Hepatocyte (in vitro differentiated cells): Measurements from ENCODE around the gene WNT7A. TPM values are rescaled to one million over a fixed set of nuclear protein-coding genes. Genes with fewer than 3 reads are reported as not detected.

ENCODE experiments used
- DNase-seq: peaks from one replicate; pipeline ENCODE4 v3.0.0-alpha.2; 2016; ENCODE audit warnings: low spot score
- H2AFZ ChIP-seq: fragments of 200-600 bp; sonication (generic); 2 replicates; pipeline ENCODE4 v1.6.0; 2016; ENCODE audit warnings: antibody characterized with exemption, mild to moderate bottlenecking
- H3K27ac ChIP-seq: fragments of 200-600 bp; sonication (generic); 2 replicates; pipeline ENCODE4 v1.5.1; 2016; ENCODE audit warnings: mild to moderate bottlenecking
- H3K27me3 ChIP-seq: fragments of 200-600 bp; sonication (generic); 2 replicates; pipeline ENCODE4 v1.6.1; 2016
- H3K36me3 ChIP-seq: fragments of 200-600 bp; sonication (generic); replicated peaks from 2 replicates; pipeline ENCODE4 v1.5.1; 2016; ENCODE audit warnings: low read depth; ENCODE audit not compliant: insufficient read depth
- H3K4me1 ChIP-seq: fragments of 200-600 bp; sonication (generic); 2 replicates; pipeline ENCODE4 v1.5.1; 2016; ENCODE audit warnings: mild to moderate bottlenecking, moderate library complexity; ENCODE audit not compliant: insufficient read depth
- H3K4me2 ChIP-seq: fragments of 200-600 bp; sonication (generic); 2 replicates; pipeline ENCODE4 v1.6.0; 2016
- H3K4me3 ChIP-seq: fragments of 200-600 bp; sonication (generic); 2 replicates; pipeline ENCODE4 v1.5.1; 2016; ENCODE audit warnings: mild to moderate bottlenecking
- H3K79me2 ChIP-seq: fragments of 200-600 bp; sonication (generic); 2 replicates; pipeline ENCODE4 v1.6.0; 2017; ENCODE audit warnings: mild to moderate bottlenecking
- H3K9me2 ChIP-seq: fragments of 200-600 bp; sonication (generic); replicated peaks from 2 replicates; pipeline ENCODE4 v1.6.0; 2017; ENCODE audit warnings: mild to moderate bottlenecking; ENCODE audit not compliant: insufficient read depth
- H3K9me3 ChIP-seq: fragments of 200-600 bp; sonication (generic); 2 replicates; pipeline ENCODE4 v1.5.1; 2016; ENCODE audit warnings: low read depth, mild to moderate bottlenecking
- H4K20me1 ChIP-seq: fragments of 200-600 bp; sonication (generic); 2 replicates; pipeline ENCODE4 v1.6.0; 2016; ENCODE audit warnings: mild to moderate bottlenecking; ENCODE audit not compliant: insufficient read depth, poor library complexity, severe bottlenecking
- CTCF ChIP-seq: fragments of 200-600 bp; sonication (generic); IDR thresholded peaks from 2 replicates; pipeline ENCODE4 v1.5.1; 2016; ENCODE audit warnings: antibody characterized with exemption, mild to moderate bottlenecking; ENCODE audit not compliant: poor library complexity
- EZH2 ChIP-seq: fragments of 200-600 bp; sonication (generic); IDR thresholded peaks from 2 replicates; pipeline ENCODE4 v1.6.1; 2016; ENCODE audit warnings: antibody characterized with exemption, mild to moderate bottlenecking, borderline replicate concordance
- EZH2phosphoT487 ChIP-seq: fragments of 200-600 bp; sonication (generic); IDR thresholded peaks from one replicate; pipeline ENCODE4 v1.6.1; 2018; ENCODE audit warnings: antibody characterized with exemption, mild to moderate bottlenecking, low read depth, moderate library complexity; ENCODE audit not compliant: unreplicated experiment, severe bottlenecking
- WGBS: methylation state at CpG from one replicate; pipeline ENCODE4 v1.1.6; 2016; ENCODE audit warnings: low lambda C conversion rate; ENCODE audit errors: missing lambda C conversion rate; 5-methylcytosine and 5-hydroxymethylcytosine counted together
- polyA plus RNA-seq: library from polyadenylated mRNA; unstranded; fragments of >200 nt; fragmentation: Nextera tagmentation; extraction: Ambion mirVana; gene quantifications from 2 replicates; pipeline ENCODE4 v1.2.1, GENCODE V29; 2016
- total RNA-seq: library from RNA; depleted of rRNA; stranded (reverse); fragments of >200 nt; gene quantifications from 2 replicates; pipeline ENCODE4 v1.2.3, GENCODE V29; 2014

Gene WNT7A
- total and polyA plus RNA-seq, 2 experiments from 2014 or later = 0.04 to 0.13 TPM

GRCh38 chr3:13870902-13871301, 9.0 kb downstream of the WNT7A start:
- TF ChIP-seq CTCF (no peak), EZH2phosphoT487 (no peak)

GRCh38 chr3:13869761-13870343, 10.0 kb downstream of the WNT7A start:
- WGBS = 80% methylated on average over 4 of the region's 4 CpGs
- no peak for TF ChIP-seq EZH2phosphoT487
- no peak for TF ChIP-seq CTCF
- TF ChIP-seq EZH2 = no peak
- no peaks in the 10 kb centered on the region for H3K4me1 ChIP-seq
- H4K20me1 ChIP-seq = no peaks in the 10 kb centered on the region
- H3K9me3 ChIP-seq = no peaks in the 10 kb centered on the region
- H3K27ac ChIP-seq = no peak overlapping the region
- no peaks in the 10 kb centered on the region for H3K36me3 ChIP-seq
- no peak overlapping the region for H3K4me3 ChIP-seq
- no peaks in the 10 kb centered on the region for H3K9me2 ChIP-seq
- peaks cover 38% of the 10 kb centered on the region for H3K27me3 ChIP-seq
- H3K4me2 ChIP-seq = no peak overlapping the region
- no peak for DNase-seq
- no peak overlapping the region for H2AFZ ChIP-seq
- H3K79me2 ChIP-seq = no peaks in the 10 kb centered on the region

More at GRCh38 chr3:13870902-13871301, 9.0 kb downstream of the WNT7A start:
- no peak overlapping the region for H3K4me3 ChIP-seq
- no peak overlapping the region for H3K4me2 ChIP-seq
- peaks cover 46% of the 10 kb centered on the region for H3K27me3 ChIP-seq
- H4K20me1 ChIP-seq = no peaks in the 10 kb centered on the region
- H3K27ac ChIP-seq = no peak overlapping the region
- no peak for DNase-seq
- H3K9me3 ChIP-seq = no peaks in the 10 kb centered on the region
- no peaks in the 10 kb centered on the region for H3K79me2 ChIP-seq
- H3K36me3 ChIP-seq = no peaks in the 10 kb centered on the region
- 92% methylated on average over 2 of the region's 2 CpGs for whole genome bisulfite sequencing
- H3K4me1 ChIP-seq = no peaks in the 10 kb centered on the region
- no peak overlapping the region for H2AFZ ChIP-seq
- H3K9me2 ChIP-seq = no peaks in the 10 kb centered on the region

GRCh38 chr3:13868844-13869724, 10.8 kb downstream of the WNT7A start:
- no peaks in the 10 kb centered on the region for H3K36me3 ChIP-seq
- peaks cover 33% of the 10 kb centered on the region for H3K27me3 ChIP-seq
- no peaks in the 10 kb centered on the region for H3K4me1 ChIP-seq
- no peak overlapping the region for H2AFZ ChIP-seq
- TF ChIP-seq EZH2phosphoT487 (no peak), CTCF (no peak), EZH2 (no peak)
- H3K79me2 ChIP-seq = no peaks in the 10 kb centered on the region
- WGBS = 73% methylated on average over 2 of the region's 2 CpGs
- no peak overlapping the region for H3K27ac ChIP-seq
- no peaks in the 10 kb centered on the region for H4K20me1 ChIP-seq
- H3K9me2 ChIP-seq = no peaks in the 10 kb centered on the region
- H3K4me2 ChIP-seq = no peak overlapping the region
- H3K4me3 ChIP-seq = no peak overlapping the region
- DNase-seq = no peak
- H3K9me3 ChIP-seq = no peaks in the 10 kb centered on the region
